Activated T-helper 17 cell treated with anti-CD3 and anti-CD28 coated beads, Interleukin-2, amount 50 U/mL, for 72 hours (primary cell): ENCODE measurements around the gene RGS17. TPM values are rescaled to one million over a fixed set of nuclear protein-coding genes. Genes with fewer than 3 reads are reported as not detected.

Experiments
- ATAC-seq: fragments of 150-1000 bp; cut with Tn5 transposase; replicated peaks from 2 replicates; pipeline ENCODE4 v1.10.0; 2021; ENCODE audit warnings: mild to moderate bottlenecking, moderate library complexity
- H3K27ac Mint-ChIP-seq: one replicate; pipeline ENCODE4 v1.8.0; 2022; ENCODE audit warnings: mixed read lengths
- H3K27me3 Mint-ChIP-seq: one replicate; pipeline ENCODE4 v1.8.0; 2022; ENCODE audit warnings: mixed read lengths
- H3K36me3 Mint-ChIP-seq: one replicate; pipeline ENCODE4 v1.8.0; 2022; ENCODE audit warnings: low read depth, mild to moderate bottlenecking, mixed read lengths
- H3K4me1 Mint-ChIP-seq: one replicate; pipeline ENCODE4 v1.8.0; 2022; ENCODE audit warnings: mixed read lengths
- H3K4me3 Mint-ChIP-seq: one replicate; pipeline ENCODE4 v1.8.0; 2022; ENCODE audit warnings: mild to moderate bottlenecking, mixed read lengths
- H3K9me3 Mint-ChIP-seq: one replicate; pipeline ENCODE4 v1.8.0; 2022; ENCODE audit warnings: mixed read lengths
- total RNA-seq, 2 donors: library from RNA; stranded (reverse); gene quantifications; one replicate each; pipeline ENCODE4 v1.2.3, GENCODE V29; 2022

RGS17 gene, protein sequence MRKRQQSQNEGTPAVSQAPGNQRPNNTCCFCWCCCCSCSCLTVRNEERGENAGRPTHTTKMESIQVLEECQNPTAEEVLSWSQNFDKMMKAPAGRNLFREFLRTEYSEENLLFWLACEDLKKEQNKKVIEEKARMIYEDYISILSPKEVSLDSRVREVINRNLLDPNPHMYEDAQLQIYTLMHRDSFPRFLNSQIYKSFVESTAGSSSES
- under 1 TPM in 1 of 2 donors, not detected in 1; 0.26 TPM for total RNA-seq

- H3K27me3 Mint-ChIP-seq: peaks cover 31% of the 10 kb centered on the region
- no peaks in the 10 kb centered on the region for H3K9me3 Mint-ChIP-seq
- peak within 1 kb of the TSS; percentile 76 for H3K4me3 Mint-ChIP-seq
- ATAC-seq: peak; percentile 69
- no peak within 1 kb of the TSS for H3K27ac Mint-ChIP-seq
- H3K4me1 Mint-ChIP-seq: peaks cover 12% of the 10 kb centered on the region
- H3K36me3 Mint-ChIP-seq: no peaks in the 10 kb centered on the region
Measured at GRCh38 chr6:153131037-153131981, at the start of gene RGS17. RGS17 (minus strand) TSS chr6:153131282; CDS start chr6:153044018, 87,264 bp downstream.

DNA sequence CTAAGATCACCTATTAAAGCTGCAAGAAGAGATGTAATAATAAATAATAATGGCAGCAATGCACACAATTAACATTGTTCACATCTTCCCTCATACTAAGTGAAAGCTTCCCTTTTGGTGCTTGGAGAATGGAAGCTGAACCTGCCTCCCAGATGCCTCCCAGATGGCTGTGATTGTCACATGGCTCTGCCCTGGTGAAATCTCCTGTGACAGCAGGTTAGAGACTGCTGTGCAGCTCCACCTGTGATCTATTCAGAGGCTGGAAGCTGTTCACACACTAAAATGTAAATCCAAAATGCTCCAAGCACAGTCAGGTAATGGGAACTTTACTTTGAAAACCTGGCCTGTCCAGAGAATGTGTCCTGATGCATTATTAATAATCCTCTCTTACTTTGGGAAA, 41.7 kb upstream of the RGS17 start:
- Mint-ChIP-seq H3K27me3 (peaks cover 4% of the 10 kb centered on the region), H3K27ac (no peak overlapping the region), H3K4me3 (no peak overlapping the region), H3K36me3 (no peaks in the 10 kb centered on the region), H3K9me3 (peaks cover 4% of the 10 kb centered on the region), H3K4me1 (no peaks in the 10 kb centered on the region)
- no peak for ATAC-seq

GRCh38 chr6:153170511-153170910, 39.4 kb upstream of the RGS17 start:
- H3K4me3 Mint-ChIP-seq: no peak overlapping the region
- no peaks in the 10 kb centered on the region for H3K27me3 Mint-ChIP-seq
- H3K27ac Mint-ChIP-seq: no peak overlapping the region
- no peak for ATAC-seq
- peaks cover under 1% of the 10 kb centered on the region for H3K9me3 Mint-ChIP-seq
- no peaks in the 10 kb centered on the region for H3K4me1 Mint-ChIP-seq
- H3K36me3 Mint-ChIP-seq: no peaks in the 10 kb centered on the region

DNA sequence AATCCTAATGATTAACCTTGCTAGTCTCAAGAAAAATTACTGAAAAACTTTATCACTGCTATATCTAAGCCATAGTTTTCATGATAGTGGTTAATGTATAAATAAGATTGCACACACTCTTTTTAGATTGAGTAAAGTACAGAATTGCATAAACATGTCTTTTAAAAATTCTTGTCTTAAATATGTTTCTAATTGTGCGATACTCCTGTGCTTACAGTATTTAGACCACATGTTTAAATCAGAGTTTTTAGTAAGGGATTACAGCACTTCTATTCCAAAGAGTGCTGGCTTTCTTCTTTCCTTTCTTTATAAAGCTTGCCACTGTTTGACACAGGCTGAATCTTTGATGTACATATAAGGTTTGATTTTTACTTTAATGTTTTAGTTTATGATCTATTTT, 36.8 kb upstream of the RGS17 start:
- Mint-ChIP-seq H3K4me3 (no peak overlapping the region), H3K9me3 (peaks cover 4% of the 10 kb centered on the region), H3K27me3 (no peaks in the 10 kb centered on the region), H3K36me3 (no peaks in the 10 kb centered on the region), H3K4me1 (no peaks in the 10 kb centered on the region), H3K27ac (no peak overlapping the region)
- no peak for ATAC-seq

- no peak for ATAC-seq
Measured at GRCh38 chr6:153167061-153167891, 36.2 kb upstream of the RGS17 start.

GRCh38 chr6:153162646-153163045, 31.6 kb upstream of the RGS17 start:
- Mint-ChIP-seq H3K9me3 (peaks cover 4% of the 10 kb centered on the region), H3K36me3 (no peaks in the 10 kb centered on the region), H3K4me1 (no peaks in the 10 kb centered on the region), H3K27ac (no peak overlapping the region), H3K27me3 (peaks cover 13% of the 10 kb centered on the region), H3K4me3 (no peak overlapping the region)
- no peak for ATAC-seq

More at GRCh38 chr6:153167061-153167891, 36.2 kb upstream of the RGS17 start:
- H3K4me3 Mint-ChIP-seq: no peak overlapping the region
- H3K4me1 Mint-ChIP-seq: no peaks in the 10 kb centered on the region
- peaks cover 4% of the 10 kb centered on the region for H3K9me3 Mint-ChIP-seq
- no peaks in the 10 kb centered on the region for H3K36me3 Mint-ChIP-seq
- no peak overlapping the region for H3K27ac Mint-ChIP-seq
- H3K27me3 Mint-ChIP-seq: no peaks in the 10 kb centered on the region

DNA sequence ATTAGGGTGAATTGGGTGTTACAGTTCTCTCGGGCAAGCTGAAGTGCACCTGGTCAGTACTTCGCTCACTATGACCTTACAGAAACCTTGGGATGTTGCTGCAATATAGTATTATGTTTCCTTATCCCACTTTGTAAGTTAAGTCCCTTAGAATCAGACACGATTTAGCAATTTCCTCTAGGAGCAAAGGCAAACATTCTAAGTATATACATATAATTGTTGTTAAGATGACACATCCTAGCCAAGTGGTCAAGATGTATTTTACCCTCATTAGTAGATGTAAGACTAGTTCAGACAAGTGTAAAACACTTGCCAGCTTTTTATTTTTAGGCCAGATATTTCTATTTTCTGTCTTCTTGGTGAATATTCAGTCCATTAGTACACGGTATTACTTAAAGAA, 31.1 kb upstream of the RGS17 start:
- H3K36me3 Mint-ChIP-seq: no peaks in the 10 kb centered on the region
- no peak overlapping the region for H3K4me3 Mint-ChIP-seq
- no peak overlapping the region for H3K27ac Mint-ChIP-seq
- peaks cover 4% of the 10 kb centered on the region for H3K9me3 Mint-ChIP-seq
- peaks cover 13% of the 10 kb centered on the region for H3K27me3 Mint-ChIP-seq
- H3K4me1 Mint-ChIP-seq: no peaks in the 10 kb centered on the region
- ATAC-seq: no peak

DNA sequence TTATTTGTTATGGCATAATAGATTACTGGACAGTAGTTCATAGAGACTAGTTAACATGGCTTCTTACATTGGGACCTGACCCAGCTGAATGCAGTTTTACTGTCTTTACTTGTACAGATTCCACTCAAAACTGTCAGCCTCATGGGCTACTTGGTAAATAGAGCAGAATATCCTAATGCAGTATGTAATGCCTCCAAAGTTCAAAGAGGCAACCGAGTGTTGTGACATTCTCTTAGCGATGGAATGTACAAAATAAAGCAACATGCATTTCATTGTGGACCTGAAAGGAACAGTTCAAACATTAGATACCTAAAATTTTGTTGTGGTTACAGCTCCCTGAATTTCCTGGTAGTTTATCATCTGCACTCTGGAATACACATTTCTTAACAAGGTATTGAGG, 29.1 kb upstream of the RGS17 start:
- H3K4me1 Mint-ChIP-seq: no peaks in the 10 kb centered on the region
- peaks cover 15% of the 10 kb centered on the region for H3K27me3 Mint-ChIP-seq
- no peak overlapping the region for H3K4me3 Mint-ChIP-seq
- no peaks in the 10 kb centered on the region for H3K36me3 Mint-ChIP-seq
- peaks cover 1% of the 10 kb centered on the region for H3K9me3 Mint-ChIP-seq
- H3K27ac Mint-ChIP-seq: no peak overlapping the region
- ATAC-seq: no peak

GRCh38 chr6:153150752-153151440, 19.8 kb upstream of the RGS17 start:
- no peak for ATAC-seq
- Mint-ChIP-seq H3K4me1 (no peaks in the 10 kb centered on the region), H3K9me3 (peaks cover 4% of the 10 kb centered on the region), H3K4me3 (no peak overlapping the region), H3K36me3 (no peaks in the 10 kb centered on the region), H3K27me3 (peaks cover 12% of the 10 kb centered on the region), H3K27ac (no peak overlapping the region)

DNA sequence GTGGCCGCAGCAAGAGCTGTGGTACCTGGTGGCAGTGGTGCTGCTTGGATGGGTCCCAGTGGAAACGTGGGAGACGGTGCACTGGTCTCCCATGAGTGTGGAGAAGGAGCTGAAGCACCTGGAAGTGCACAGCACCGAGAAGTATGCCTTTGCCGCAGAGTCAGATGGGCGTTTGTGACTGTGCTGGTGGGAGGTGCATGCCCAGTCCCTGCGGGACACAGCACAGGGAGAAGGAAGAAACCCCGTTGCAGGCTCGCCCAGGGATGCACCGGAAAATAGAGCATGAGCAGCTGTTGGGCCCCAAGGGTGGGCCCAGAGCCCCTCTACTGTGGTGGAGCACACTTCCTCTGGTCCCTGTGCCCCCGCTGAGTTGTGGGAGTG, 19.3 kb upstream of the RGS17 start:
- Mint-ChIP-seq H3K4me1 (no peaks in the 10 kb centered on the region), H3K27ac (no peak overlapping the region), H3K27me3 (peaks cover 12% of the 10 kb centered on the region), H3K9me3 (peaks cover 4% of the 10 kb centered on the region), H3K4me3 (no peak overlapping the region), H3K36me3 (no peaks in the 10 kb centered on the region)
- no peak for ATAC-seq

- H3K27ac Mint-ChIP-seq: no peak overlapping the region
- H3K27me3 Mint-ChIP-seq: peaks cover 9% of the 10 kb centered on the region
- peaks cover 4% of the 10 kb centered on the region for H3K9me3 Mint-ChIP-seq
- no peak for ATAC-seq
- no peaks in the 10 kb centered on the region for H3K36me3 Mint-ChIP-seq
- H3K4me1 Mint-ChIP-seq: no peaks in the 10 kb centered on the region
- no peak overlapping the region for H3K4me3 Mint-ChIP-seq
Measured at GRCh38 chr6:153149891-153150290, 18.8 kb upstream of the RGS17 start.

DNA sequence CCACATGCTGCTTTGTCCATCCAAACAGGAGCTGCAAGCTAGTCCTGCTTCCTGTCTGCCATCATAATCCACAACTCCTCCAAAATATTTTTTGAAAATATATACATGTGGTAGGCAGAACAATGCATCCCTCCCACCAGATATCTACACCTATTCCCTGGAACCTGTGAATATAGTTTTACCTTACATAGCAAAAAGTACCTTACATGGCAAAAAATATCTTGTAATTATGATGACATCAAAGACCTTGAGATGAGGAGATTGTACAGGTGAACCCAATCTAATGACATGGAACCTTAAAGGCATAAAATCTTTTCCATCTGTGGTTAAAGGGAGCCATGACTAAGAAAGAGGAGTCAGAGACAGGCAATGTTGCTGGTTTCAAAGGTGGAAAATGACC, 15.3 kb upstream of the RGS17 start:
- Mint-ChIP-seq H3K27me3 (peaks cover 9% of the 10 kb centered on the region), H3K4me3 (no peak overlapping the region), H3K36me3 (no peaks in the 10 kb centered on the region), H3K4me1 (no peaks in the 10 kb centered on the region), H3K27ac (no peak overlapping the region), H3K9me3 (peaks cover 4% of the 10 kb centered on the region)
- ATAC-seq: no peak

- no peaks in the 10 kb centered on the region for H3K36me3 Mint-ChIP-seq
- H3K4me3 Mint-ChIP-seq: no peak overlapping the region
- no peak for ATAC-seq
- H3K9me3 Mint-ChIP-seq: peaks cover 4% of the 10 kb centered on the region
- H3K4me1 Mint-ChIP-seq: no peaks in the 10 kb centered on the region
- peaks cover 9% of the 10 kb centered on the region for H3K27me3 Mint-ChIP-seq
- no peak overlapping the region for H3K27ac Mint-ChIP-seq
Measured at GRCh38 chr6:153145591-153145990, 14.5 kb upstream of the RGS17 start.

DNA sequence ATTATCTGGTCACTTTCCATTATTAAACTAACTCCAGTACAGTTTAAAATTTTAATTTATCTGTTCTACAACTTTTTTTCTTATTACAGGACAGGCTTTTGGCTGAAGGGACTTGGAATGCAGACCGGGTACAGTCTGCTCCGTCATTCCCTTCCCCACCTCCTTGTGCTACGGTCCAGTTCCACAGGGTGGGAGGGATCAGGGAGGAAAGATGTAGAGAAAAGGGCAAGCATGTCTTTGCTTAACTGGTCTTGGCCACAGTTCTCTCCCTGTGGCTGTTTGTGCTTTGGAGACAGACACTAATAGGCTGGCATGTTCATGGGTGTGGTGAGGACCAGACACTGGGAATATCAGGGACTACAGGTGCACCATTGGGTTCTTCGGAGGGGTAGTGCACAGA, 12.1 kb upstream of the RGS17 start:
- Mint-ChIP-seq H3K27ac (no peak overlapping the region), H3K9me3 (no peaks in the 10 kb centered on the region), H3K4me1 (no peaks in the 10 kb centered on the region), H3K4me3 (no peak overlapping the region), H3K36me3 (no peaks in the 10 kb centered on the region), H3K27me3 (peaks cover 4% of the 10 kb centered on the region)
- no peak for ATAC-seq
